Esophagus muscularis mucosa (tissue), 3 donors: ENCODE measurements around the gene ID3.

Source experiments
- CTCF ChIP-seq, 3 experiments: fragments of 200-600 bp in 2 of 3; fragments of 450-650 bp in 1 of 3; sonication (generic) in 2 of 3; IDR thresholded peaks; one replicate each; pipeline ENCODE4 v1.5.1; 2017 to 2019; ENCODE audit warnings: antibody characterized with exemption in 3 of 3, mild to moderate bottlenecking in 2 of 3, moderate library complexity in 1 of 3
- POLR2AphosphoS5 ChIP-seq, 2 donors: sonication (generic); formaldehyde crosslinking; IDR thresholded peaks; one replicate each; pipeline ENCODE4 v1.6.1; 2017; ENCODE audit warnings: antibody characterized with exemption in 2 of 2

DNA sequence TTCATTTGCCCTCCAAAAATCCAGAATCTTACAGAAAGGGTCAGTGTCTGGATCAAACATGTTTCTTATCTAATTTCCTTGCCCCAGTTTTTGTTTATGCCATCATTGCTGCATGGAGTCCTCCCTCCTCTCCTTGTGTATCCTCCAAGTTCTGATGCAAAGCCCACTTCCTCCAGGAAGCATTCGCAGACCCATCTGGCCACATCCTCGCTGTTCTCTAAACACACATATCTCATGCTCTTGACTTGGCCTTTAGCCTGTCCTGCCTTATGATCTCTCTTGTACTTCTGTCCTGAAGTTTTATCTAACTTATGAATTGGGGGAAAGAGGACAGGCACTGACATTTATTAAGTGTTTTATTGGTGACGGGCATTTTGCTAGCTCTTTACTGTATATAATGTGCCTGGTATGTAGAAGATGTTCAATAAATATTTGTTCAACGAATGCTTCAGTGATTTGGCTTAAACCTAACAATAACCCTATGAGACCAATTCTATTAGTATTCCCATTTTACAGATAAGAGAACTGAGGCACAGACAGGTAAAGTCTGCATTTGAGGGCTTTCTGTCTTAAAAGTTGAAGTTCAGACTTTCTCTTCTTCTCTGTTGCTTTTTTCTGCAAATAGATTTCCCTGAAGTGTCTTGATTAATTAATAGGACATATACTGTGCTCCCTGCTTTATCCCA is 19.2 kb upstream of the ID3 start:
- TF ChIP-seq CTCF (IDR thresholded peaks at IDR 0.05) (no peak), POLR2AphosphoS5 (IDR thresholded peaks at IDR 0.05) (no peak)
